Liver (tissue), 9 donors: ENCODE data around the gene SUCO. TPM values are rescaled to one million over a fixed set of nuclear protein-coding genes. Genes with fewer than 3 reads are reported as not detected.
"Not testable (repeated sequence)": the region's sequence is repeated elsewhere in the genome, so short reads cannot be mapped to it uniquely, and the experiment has no call there.

Source experiments
- DNase-seq: peaks from one replicate; pipeline ENCODE4 v3.0.0-alpha.2; 2017; ENCODE audit warnings: low spot score
- H3K27ac ChIP-seq, 2 donors: one replicate each; pipeline ENCODE4 v1.7.0; 2013; ENCODE audit warnings: inconsistent platforms in 2 of 2, low read length in 2 of 2, control low read depth in 1 of 2, low read depth in 1 of 2, mild to moderate bottlenecking in 1 of 2
- H3K27me3 ChIP-seq, 4 donors: one replicate each; pipeline versions ENCODE4 v1.6.1 to v1.7.0; 2013; ENCODE audit warnings: low read length in 3 of 4, inconsistent platforms in 1 of 4, mild to moderate bottlenecking in 1 of 4, moderate library complexity in 1 of 4; ENCODE audit not compliant: control insufficient read depth in 4 of 4, insufficient read depth in 4 of 4
- H3K36me3 ChIP-seq, 4 donors: one replicate each; pipeline versions ENCODE4 v1.6.1 to v1.7.0; 2013; ENCODE audit warnings: low read length in 3 of 4, mild to moderate bottlenecking in 3 of 4, low read depth in 1 of 4, moderate library complexity in 1 of 4; ENCODE audit not compliant: control insufficient read depth in 4 of 4, insufficient read depth in 3 of 4
- H3K4me1 ChIP-seq, 4 donors: one replicate each; pipeline versions ENCODE4 v1.6.1 to v1.7.0; 2013; ENCODE audit warnings: low read length in 3 of 4, mild to moderate bottlenecking in 3 of 4, moderate library complexity in 1 of 4; ENCODE audit not compliant: control insufficient read depth in 4 of 4, insufficient read depth in 4 of 4
- H3K4me3 ChIP-seq, 3 donors: one replicate each; pipeline versions ENCODE4 v1.6.1 to v1.7.0; 2013; ENCODE audit warnings: low read length in 3 of 3, control low read depth in 1 of 3, low read depth in 1 of 3, mild to moderate bottlenecking in 1 of 3
- H3K9ac ChIP-seq, 2 donors: one replicate each; pipeline ENCODE4 v1.7.0; 2013; ENCODE audit warnings: low read length in 2 of 2, mild to moderate bottlenecking in 2 of 2, moderate library complexity in 2 of 2, control low read depth in 1 of 2, low read depth in 1 of 2
- H3K9me3 ChIP-seq, 4 donors: one replicate each; pipeline versions ENCODE4 v1.6.1 to v1.7.0; 2013; ENCODE audit warnings: low read length in 3 of 4; ENCODE audit not compliant: control insufficient read depth in 4 of 4
- ATF3 ChIP-seq: IDR thresholded peaks from 2 replicates; pipeline ENCODE4 v1.6.1; 2016; ENCODE audit warnings: antibody characterized with exemption
- FOXA2 ChIP-seq: IDR thresholded peaks from 2 replicates; pipeline ENCODE4 v1.6.1; 2016; ENCODE audit warnings: antibody characterized with exemption
- GABPA ChIP-seq, 2 donors: IDR thresholded peaks in 1 of 2; conservative IDR thresholded peaks in 1 of 2; 2 replicates each; pipeline ENCODE4 v1.6.1; 2016; ENCODE audit warnings: antibody characterized with exemption in 2 of 2, mild to moderate bottlenecking in 1 of 2, moderate library complexity in 1 of 2
- JUND ChIP-seq, 2 donors: IDR thresholded peaks; 2 replicates each; pipeline ENCODE4 v1.6.1; 2016; ENCODE audit warnings: antibody characterized with exemption in 2 of 2
- MAX ChIP-seq: IDR thresholded peaks from 2 replicates; pipeline ENCODE4 v1.6.1; 2016; ENCODE audit warnings: antibody characterized with exemption
- NR2F2 ChIP-seq: IDR thresholded peaks from 2 replicates; pipeline ENCODE4 v1.6.1; 2016; ENCODE audit warnings: antibody characterized with exemption
- RAD21 ChIP-seq, 2 donors: IDR thresholded peaks; 2 replicates each; pipeline ENCODE4 v1.6.1; 2016; ENCODE audit warnings: antibody characterized with exemption in 2 of 2, mild to moderate bottlenecking in 2 of 2
- SP1 ChIP-seq: IDR thresholded peaks from 2 replicates; pipeline ENCODE4 v1.6.1; 2018; ENCODE audit warnings: antibody characterized with exemption, mild to moderate bottlenecking
- TAF1 ChIP-seq: conservative IDR thresholded peaks from 2 replicates; pipeline ENCODE4 v1.6.1; 2016; ENCODE audit warnings: antibody characterized with exemption, mild to moderate bottlenecking
- ZBTB33 ChIP-seq: IDR thresholded peaks from 2 replicates; pipeline ENCODE4 v1.6.1; 2016; ENCODE audit warnings: antibody characterized with exemption
- WGBS: extraction: QIAGEN DNeasy Blood & Tissue Kit; methylation state at CpG from one replicate; pipeline ENCODE4 v1.1.7; 2013; 5-methylcytosine and 5-hydroxymethylcytosine counted together
- polyA plus RNA-seq, 2 donors: library from polyadenylated mRNA; stranded (reverse) in 1 of 2; unstranded in 1 of 2; fragments of 200-250 nt in 1 of 2; fragments of >200 nt in 1 of 2; fragmentation: Nextera tagmentation in 1 of 2; extraction: Ambion mirVana in 1 of 2; gene quantifications; one replicate each; pipeline versions ENCODE4 v1.2.1 to v1.2.3, GENCODE V29; 2013 to 2015
- total RNA-seq, 2 donors: library from RNA; depleted of rRNA; stranded (reverse); fragments of >200 nt; gene quantifications; one replicate each; pipeline ENCODE4 v1.2.3, GENCODE V29; 2014
- donor health status: healthy.
- donor health status: healthy.
- donor health status: healthy.
- donor health status: healthy.
- donor health status: healthy.

The SUCO gene
- total and polyA plus RNA-seq, 4 donors = 2.8 to 38.1 (median 8.5) TPM

GRCh38 chr1:172492421-172492820 lies 40.5 kb upstream of the SUCO start:
- H3K36me3 ChIP-seq = no peaks in the 10 kb centered on the region
- no peak for DNase-seq
- no peak overlapping the region for H3K9ac ChIP-seq
- H3K27me3 ChIP-seq = no peaks in the 10 kb centered on the region
- no peak overlapping the region for H3K27ac ChIP-seq
- no peak overlapping the region for H3K4me3 ChIP-seq
- TF ChIP-seq GABPA (IDR thresholded peaks at IDR 0.05 in 1 of 2, conservative IDR thresholded peaks at IDR 0.05 in 1 of 2) = no peak
- no peak for TF ChIP-seq MAX
- no peak for TF ChIP-seq RAD21 (IDR thresholded peaks at IDR 0.05)
- TF ChIP-seq ZBTB33 = no peak
- no peaks in the 10 kb centered on the region for H3K9me3 ChIP-seq
- H3K4me1 ChIP-seq = no peaks in the 10 kb centered on the region
- 83% methylated on average over 1 of the region's 1 CpG for WGBS

GRCh38 chr1:172494166-172494565 lies 38.8 kb upstream of the SUCO start:
- Histone ChIP-seq H3K27ac (no peak overlapping the region), H3K9me3 (no peaks in the 10 kb centered on the region), H3K27me3 (no peaks in the 10 kb centered on the region), H3K4me3 (no peak overlapping the region), H3K4me1 (no peaks in the 10 kb centered on the region), H3K9ac (no peak overlapping the region), H3K36me3 (no peaks in the 10 kb centered on the region)
- no peak for DNase-seq
- TF ChIP-seq NR2F2 (no peak), TAF1 (no peak), FOXA2 (no peak), ATF3 (no peak), GABPA (IDR thresholded peaks at IDR 0.05 in 1 of 2, conservative IDR thresholded peaks at IDR 0.05 in 1 of 2) (no peak), JUND (IDR thresholded peaks at IDR 0.05) (no peak)
- WGBS = 94% methylated on average over 2 of the region's 2 CpGs

GRCh38 chr1:172496127-172496526 lies 36.8 kb upstream of the SUCO start:
- not testable (repeated sequence) for H3K27me3 ChIP-seq

GRCh38 chr1:172496678-172497077 lies 36.3 kb upstream of the SUCO start:
- H3K36me3 ChIP-seq = no peaks in the 10 kb centered on the region
- H3K4me3 ChIP-seq = no peak overlapping the region
- no peak overlapping the region for H3K27ac ChIP-seq
- 51% methylated on average over 1 of the region's 1 CpG for WGBS
- no peak overlapping the region for H3K9ac ChIP-seq
- TF ChIP-seq NR2F2 (no peak), GABPA (IDR thresholded peaks at IDR 0.05 in 1 of 2, conservative IDR thresholded peaks at IDR 0.05 in 1 of 2) (no peak), TAF1 (no peak), SP1 (no peak)
- no peaks in the 10 kb centered on the region for H3K9me3 ChIP-seq
- no peak for DNase-seq
- H3K4me1 ChIP-seq = no peaks in the 10 kb centered on the region
- H3K27me3 ChIP-seq = no peaks in the 10 kb centered on the region

More at GRCh38 chr1:172496127-172496526, 36.8 kb upstream of the SUCO start:
- WGBS = 86% methylated on average over 5 of the region's 5 CpGs
- not testable (repeated sequence) for H3K4me1 ChIP-seq, H3K27ac ChIP-seq, H3K36me3 ChIP-seq, H3K4me3 ChIP-seq, H3K9ac ChIP-seq, DNase-seq, H3K9me3 ChIP-seq
